Germinal center (tissue), 1 donor: ENCODE measurements around the gene GPM6B.

Experiments
- DNase-seq: peaks from one replicate; pipeline ENCODE4 v3.0.0; 2012; ENCODE audit warnings: mixed read lengths, low spot score

The GPM6B gene

GRCh38 chrX:13768939-13769338 lies 48.0 kb downstream of the GPM6B start:
- no peak for DNase-seq

GRCh38 chrX:13764765-13765164 lies 52.1 kb downstream of the GPM6B start:
- no peak for DNase-seq

DNA sequence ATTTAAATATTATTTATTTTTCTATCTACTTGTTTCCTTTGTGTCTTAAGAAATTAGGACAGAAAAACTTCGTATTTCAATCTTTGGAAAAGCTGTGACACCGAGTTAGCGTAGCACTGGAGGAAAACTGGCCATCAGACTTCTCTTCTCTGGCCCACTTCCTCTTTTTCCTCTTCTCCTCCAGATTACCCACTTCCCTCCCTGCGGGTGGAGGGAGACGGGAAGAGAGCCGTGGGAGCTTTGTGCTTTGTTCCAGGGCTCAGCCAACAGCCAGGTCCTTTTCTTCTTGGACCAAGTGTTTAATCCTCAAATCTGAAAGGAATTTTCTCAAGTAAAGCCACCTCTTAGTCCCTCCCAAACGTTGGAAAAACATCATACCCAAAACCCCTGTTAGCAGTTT lies 52.6 kb downstream of the GPM6B start:
- no peak for DNase-seq

DNA sequence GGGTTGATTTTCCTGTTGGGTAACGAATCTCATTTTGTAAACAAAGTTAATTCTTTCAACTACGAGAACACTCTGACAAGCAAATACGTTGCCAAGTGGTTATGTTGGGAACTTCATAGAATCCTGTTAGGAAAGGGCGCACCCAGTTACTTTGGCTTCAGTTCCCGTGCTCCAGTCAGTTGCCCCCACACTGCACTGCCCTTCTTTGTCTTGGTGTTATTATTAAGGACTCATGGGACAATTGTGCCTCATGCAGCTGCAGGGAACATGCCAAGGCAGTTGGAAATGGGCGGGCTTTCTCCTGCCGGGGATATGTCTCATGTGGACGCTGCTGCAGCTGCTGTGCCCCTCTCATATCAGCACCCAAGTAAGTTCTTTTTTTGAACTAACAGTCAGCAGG lies 53.4 kb downstream of the GPM6B start:
- no peak for DNase-seq

- no peak for DNase-seq
Measured at GRCh38 chrX:13761606-13762414, 55.1 kb downstream of the GPM6B start.

- no peak for DNase-seq
Measured at GRCh38 chrX:13760426-13760825, 56.5 kb downstream of the GPM6B start.

DNA sequence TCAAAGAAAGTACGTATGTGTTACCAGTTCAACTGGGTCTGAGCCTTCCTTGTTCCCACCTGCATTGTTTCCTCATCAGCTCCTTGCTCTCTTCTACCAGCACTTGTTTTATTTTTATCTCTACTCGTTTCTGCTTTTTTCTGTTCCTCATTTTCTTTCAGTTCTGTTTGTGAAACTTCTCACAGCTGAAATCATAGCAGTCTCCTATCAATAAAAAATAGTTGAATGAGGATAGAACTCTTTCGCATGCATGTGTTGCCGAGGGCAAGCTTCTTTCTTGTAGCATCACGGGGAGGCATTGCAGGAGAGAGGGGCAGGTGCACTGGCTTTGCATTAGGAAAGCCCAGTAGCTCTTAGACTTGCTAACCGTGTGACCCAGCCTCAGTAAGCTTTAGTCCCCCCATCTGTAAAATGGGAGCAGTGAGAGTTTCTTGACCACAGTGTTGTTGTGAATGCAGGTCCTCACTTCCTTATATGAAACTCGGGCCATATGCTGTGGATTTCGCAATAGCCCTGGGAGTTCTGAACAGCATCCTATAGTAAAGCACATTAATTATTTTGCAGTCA lies 57.7 kb downstream of the GPM6B start:
- DNase-seq, result peak; percentile 46

- DNase-seq, result no peak
Measured at GRCh38 chrX:13756381-13756780, 60.5 kb downstream of the GPM6B start.

GRCh38 chrX:13755254-13755653 lies 61.6 kb downstream of the GPM6B start:
- no peak for DNase-seq

DNA sequence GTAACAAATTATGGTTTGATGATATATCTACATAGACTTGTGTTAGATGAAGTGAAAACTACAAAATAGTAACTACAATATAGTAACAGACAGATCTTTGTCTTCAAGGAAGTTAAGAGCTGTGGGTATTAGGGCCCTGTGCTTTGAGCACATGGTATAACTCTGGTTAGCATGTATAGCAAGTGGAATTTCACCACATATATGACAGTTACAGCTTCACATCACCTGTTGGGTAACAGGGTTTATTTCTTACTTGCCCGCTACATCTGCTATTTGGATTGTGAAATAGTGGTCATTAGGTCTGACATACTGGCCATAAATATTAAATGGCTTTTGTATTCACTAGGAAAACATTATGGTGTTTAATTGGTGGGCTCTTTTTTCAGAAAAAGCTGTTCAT lies 62.1 kb downstream of the GPM6B start:
- no peak for DNase-seq

GRCh38 chrX:13752646-13753045 lies 64.2 kb downstream of the GPM6B start:
- peak; percentile 14 for DNase-seq

- DNase-seq, result no peak
Measured at GRCh38 chrX:13752141-13752540, 64.8 kb downstream of the GPM6B start.

DNA sequence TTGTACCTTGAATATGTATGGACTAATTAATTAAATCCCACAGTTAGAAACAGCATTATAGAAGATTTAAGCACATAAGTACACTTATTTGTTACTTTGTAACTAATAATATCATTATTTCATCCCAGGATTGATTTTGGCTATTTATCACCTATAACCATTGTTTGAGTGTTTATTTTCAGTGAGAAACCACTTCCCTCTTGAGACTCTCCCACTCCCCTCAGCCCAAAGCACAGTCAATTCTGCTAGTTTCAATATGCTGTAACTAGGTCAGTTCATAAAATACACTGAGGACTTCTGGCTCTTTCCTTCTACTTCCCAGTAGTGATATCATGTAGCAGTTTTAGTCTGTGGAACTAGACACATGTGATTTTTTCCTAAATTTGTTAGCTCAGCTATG lies 66.1 kb downstream of the GPM6B start:
- DNase-seq, result no peak

DNA sequence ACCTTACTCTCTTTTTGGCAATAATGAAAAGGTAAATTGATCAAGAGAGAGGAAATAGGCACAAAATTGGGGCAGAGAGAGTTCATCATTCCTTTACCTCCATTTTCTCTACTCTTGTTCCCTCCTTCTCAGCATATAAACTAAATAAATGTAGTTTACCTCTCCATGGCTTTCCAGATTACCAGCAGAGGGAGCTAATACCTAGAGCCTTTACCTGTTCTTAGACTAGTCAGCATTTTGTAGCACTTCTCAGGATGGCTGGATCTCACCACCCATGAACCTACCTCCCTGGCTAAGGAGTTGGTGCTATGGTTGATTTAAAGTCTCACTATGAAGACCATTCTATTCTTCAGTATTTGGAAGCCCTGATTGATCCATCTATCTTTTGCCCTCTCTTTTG lies 66.7 kb downstream of the GPM6B start:
- no peak for DNase-seq

- DNase-seq, result no peak
Measured at GRCh38 chrX:13748486-13748885, 68.4 kb downstream of the GPM6B start.

- no peak for DNase-seq
Measured at GRCh38 chrX:13747836-13748235, 69.1 kb downstream of the GPM6B start.

DNA sequence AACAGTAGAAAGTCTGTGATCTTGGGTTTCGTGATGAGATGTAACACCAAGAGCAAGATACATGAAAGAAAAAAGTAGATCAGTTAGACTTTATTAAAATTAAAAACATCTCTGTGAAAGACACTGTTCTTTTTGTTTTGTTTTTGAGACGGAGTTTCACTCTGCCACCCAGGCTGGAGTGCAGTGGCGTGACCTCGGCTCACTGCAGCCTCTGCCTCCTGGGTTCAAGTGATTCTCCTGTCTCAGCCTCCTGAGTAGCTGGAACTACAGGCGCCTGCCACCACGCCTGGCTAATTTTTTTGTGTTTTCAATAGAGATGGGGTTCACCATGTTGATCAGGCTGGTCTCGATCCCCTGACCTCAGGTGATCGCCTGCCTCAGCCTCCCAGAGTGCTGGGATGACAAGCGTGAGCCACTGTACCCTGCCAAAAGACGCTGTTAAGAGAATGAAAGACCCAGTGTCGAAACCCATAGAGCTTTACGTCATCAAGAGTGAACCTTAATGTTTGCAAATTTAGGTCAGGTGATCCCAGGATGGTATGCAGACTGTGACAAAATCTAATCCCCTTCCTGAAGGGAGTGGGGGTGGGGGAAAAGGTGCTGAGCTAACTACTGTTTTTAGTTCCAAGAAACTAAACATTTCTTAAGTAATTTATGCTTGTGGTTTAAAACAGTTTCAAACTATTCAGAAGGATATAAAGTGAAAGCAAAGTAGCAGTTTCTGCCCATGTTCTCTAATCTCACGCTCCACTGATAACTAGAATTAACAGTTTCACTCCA lies 74.3 kb downstream of the GPM6B start:
- peak; percentile 37 for DNase-seq

GRCh38 chrX:13741695-13742094 lies 75.2 kb downstream of the GPM6B start:
- DNase-seq, result no peak

GRCh38 chrX:13734278-13735172 lies 82.4 kb downstream of the GPM6B start, which contains the start of the genes OFD1 and TRAPPC2:
Gene OFD1, plus strand, starts transcription at chrX:13734748. Its CDS starts 324 bp downstream, at chrX:13735072.
Gene TRAPPC2, minus strand, starts transcription at chrX:13734620. Its CDS starts 14,657 bp downstream, at chrX:13719963.
- DNase-seq, result peak; percentile 87

GRCh38 chrX:13733506-13733905 lies 83.4 kb downstream of the GPM6B start:
- DNase-seq, result peak; percentile 2

DNA sequence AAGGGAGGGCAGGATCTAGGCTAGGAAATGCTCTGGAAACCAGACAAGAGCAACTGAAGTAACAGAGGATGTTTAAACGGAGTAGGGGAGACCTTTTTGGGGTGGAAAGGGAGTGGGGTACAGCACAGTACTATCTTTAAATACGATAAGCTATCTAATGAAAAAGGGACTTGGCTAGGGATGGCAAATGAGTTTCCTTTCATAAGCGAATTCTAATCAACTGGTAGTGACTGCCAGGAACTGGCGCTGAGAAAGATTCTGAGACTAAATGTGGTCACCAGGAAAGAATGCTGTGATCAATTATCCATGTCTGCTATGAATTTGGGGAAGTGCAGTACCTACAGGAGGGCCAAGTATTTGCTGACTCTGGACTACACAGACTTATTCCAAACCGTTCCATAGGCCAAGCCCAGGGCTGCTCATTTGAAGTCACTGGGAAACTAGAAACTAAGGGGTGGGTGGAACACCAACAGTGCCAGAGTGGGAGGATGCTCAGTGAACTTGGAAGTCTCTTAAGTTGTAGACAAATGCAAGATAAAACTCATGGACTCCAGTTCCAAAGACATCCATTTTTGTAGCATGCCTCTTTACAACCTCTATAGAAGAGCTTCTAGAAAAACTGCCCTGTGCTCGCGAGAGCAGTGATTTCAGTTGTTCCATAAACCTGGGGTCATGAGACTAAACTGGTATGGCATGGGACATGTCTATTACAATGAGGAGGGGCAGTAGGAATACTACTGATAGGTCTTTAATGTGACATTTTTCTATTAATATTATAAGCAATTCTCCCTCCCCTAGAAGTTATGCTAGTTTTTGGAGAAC lies 84.4 kb downstream of the GPM6B start:
- DNase-seq, result no peak
